SK-N-SH (cell line): ENCODE measurements around the gene ZMYND19. TPM values are rescaled to one million over a fixed set of nuclear protein-coding genes. Genes with fewer than 3 reads are reported as not detected.

Source experiments
- CTCF ChIA-PET: fragments of 300-600, 350-600 bp; formaldehyde crosslinking; extraction: SDS; loops from one replicate; lab custom pipeline; 2021; lab: Yijun Ruan, JAX
- POLR2A ChIA-PET: fragments of 350-600 bp; sonication (Branson Sonifier 250); formaldehyde crosslinking; extraction: SDS; loops from one replicate; lab custom pipeline; 2020; ENCODE audit warnings: antibody characterized with exemption, inconsistent platforms; lab: Yijun Ruan, JAX
- DNase-seq: peaks from one replicate; pipeline ENCODE4 v3.0.0; 2012
- H2AFZ ChIP-seq: fragments of 200-600 bp; sonication (generic); 2 replicates; pipeline ENCODE4 v1.8.1; 2016; ENCODE audit warnings: antibody characterized with exemption, mild to moderate bottlenecking, low read depth
- H3F3A ChIP-seq: fragments of 200-600 bp; sonication (generic); replicated peaks from 2 replicates; pipeline ENCODE3; 2016; ENCODE audit warnings: antibody characterized with exemption, mild to moderate bottlenecking; ENCODE audit not compliant: insufficient read depth
- H3K27ac ChIP-seq, 2 experiments: fragments of 200-500 bp in 1 of 2; fragments of 200-600 bp in 1 of 2; sonication (Bioruptor generic) in 1 of 2; sonication (generic), shearing (Covaris generic) in 1 of 2; 2 replicates each; pipeline versions ENCODE4 v1.5.1 to v1.6.1; 2014 to 2016; ENCODE audit warnings: low read depth in 2 of 2, inconsistent platforms in 1 of 2, low read length in 1 of 2, mild to moderate bottlenecking in 1 of 2, mixed read lengths in 1 of 2
- H3K27me3 ChIP-seq: fragments of 200-600 bp; sonication (generic), shearing (Covaris generic); 2 replicates; pipeline ENCODE4 v1.6.1; 2016; ENCODE audit warnings: mixed run types; ENCODE audit not compliant: insufficient read depth
- H3K36me3 ChIP-seq, 2 experiments: fragments of 200-500 bp in 1 of 2; fragments of 200-600 bp in 1 of 2; sonication (Bioruptor generic) in 1 of 2; sonication (generic) in 1 of 2; replicated peaks in 1 of 2; 2 replicates each; pipeline versions ENCODE3 to v1.5.1; 2014 to 2016; ENCODE audit warnings: low read length in 1 of 2, mild to moderate bottlenecking in 1 of 2; ENCODE audit not compliant: insufficient read depth in 2 of 2, control insufficient read depth in 1 of 2
- H3K4me1 ChIP-seq, 2 experiments: fragments of 200-500 bp in 1 of 2; fragments of 200-600 bp in 1 of 2; sonication (Bioruptor generic) in 1 of 2; sonication (generic), shearing (Covaris generic) in 1 of 2; 2 replicates each; pipeline versions ENCODE4 v1.5.1 to v1.6.1; 2014 to 2016; ENCODE audit warnings: low read depth in 1 of 2, low read length in 1 of 2, mixed run types in 1 of 2; ENCODE audit not compliant: insufficient read depth in 2 of 2, control insufficient read depth in 1 of 2
- H3K4me2 ChIP-seq: fragments of 200-600 bp; sonication (generic), shearing (Covaris generic); 2 replicates; pipeline ENCODE4 v1.6.1; 2017; ENCODE audit warnings: mixed run types
- H3K4me3 ChIP-seq, 2 experiments: fragments of 200-500 bp in 1 of 2; fragments of 200-600 bp in 1 of 2; sonication (Bioruptor generic) in 1 of 2; sonication (generic), shearing (Covaris generic) in 1 of 2; 2 replicates each; pipeline versions ENCODE4 v1.5.1 to v1.8.1; 2014 to 2016; ENCODE audit warnings: low read depth in 2 of 2, inconsistent platforms in 1 of 2, low read length in 1 of 2, mild to moderate bottlenecking in 1 of 2, mixed read lengths in 1 of 2, moderate library complexity in 1 of 2
- H3K79me2 ChIP-seq: fragments of 200-600 bp; sonication (generic); 2 replicates; pipeline ENCODE4 v1.8.1; 2017; ENCODE audit warnings: mild to moderate bottlenecking; ENCODE audit not compliant: insufficient read depth
- H3K9ac ChIP-seq: fragments of 200-600 bp; sonication (generic); 2 replicates; pipeline ENCODE4 v1.6.1; 2017; ENCODE audit warnings: mixed run types
- H3K9me2 ChIP-seq: fragments of 200-600 bp; sonication (generic); 2 replicates; pipeline ENCODE4 v1.6.1; 2017; ENCODE audit warnings: mixed run types
- H3K9me3 ChIP-seq: fragments of 200-600 bp; sonication (generic); 2 replicates; pipeline ENCODE4 v1.6.1; 2017; ENCODE audit warnings: mixed run types, mild to moderate bottlenecking, moderate library complexity
- H4K20me1 ChIP-seq: fragments of 200-600 bp; sonication (generic); 2 replicates; pipeline ENCODE4 v1.6.1; 2017; ENCODE audit warnings: mild to moderate bottlenecking, mixed run types; ENCODE audit not compliant: insufficient read depth
- CHD2 ChIP-seq: fragments of 150-350 bp; IDR thresholded peaks from 2 replicates; pipeline ENCODE4 v1.6.1; 2018; ENCODE audit warnings: low read length; ENCODE audit not compliant: partially characterized antibody
- ELF1 ChIP-seq: IDR thresholded peaks from 2 replicates; pipeline ENCODE4 v1.4.0; 2012
- EP300 ChIP-seq, 2 experiments: IDR thresholded peaks; 2 replicates each; pipeline versions ENCODE4 v1.4.0 to v1.6.1; 2012; ENCODE audit warnings: borderline replicate concordance in 1 of 2, low read depth in 1 of 2, low read length in 1 of 2
- FOXM1 ChIP-seq: IDR thresholded peaks from 2 replicates; pipeline ENCODE4 v1.4.0; 2012; ENCODE audit warnings: low read depth, mild to moderate bottlenecking
- GATA2 ChIP-seq: sonication (generic); formaldehyde crosslinking; IDR thresholded peaks from 2 replicates; pipeline ENCODE4 v1.5.0; 2020; ENCODE audit warnings: mild to moderate bottlenecking, missing genetic modification reagents
- JUND ChIP-seq: IDR thresholded peaks from 2 replicates; pipeline ENCODE4 v1.4.0; 2012
- MEF2A ChIP-seq: IDR thresholded peaks from 2 replicates; pipeline ENCODE4 v1.4.0; 2012; ENCODE audit warnings: low read depth, borderline replicate concordance
- MXI1 ChIP-seq: IDR thresholded peaks from 2 replicates; pipeline ENCODE4 v1.6.1; 2012; ENCODE audit warnings: mild to moderate bottlenecking, low read depth, low read length, improper control_type of control experiment
- NRF1 ChIP-seq: IDR thresholded peaks from 2 replicates; pipeline ENCODE4 v1.6.1; 2012; ENCODE audit warnings: low read depth, mild to moderate bottlenecking, low read length
- RCOR1 ChIP-seq: fragments of 150-350 bp; IDR thresholded peaks from 2 replicates; pipeline ENCODE4 v1.6.1; 2017; ENCODE audit warnings: antibody characterized with exemption, low read length
- SIN3A ChIP-seq: IDR thresholded peaks from 2 replicates; pipeline ENCODE4 v1.6.1; 2012; ENCODE audit warnings: low read depth, mild to moderate bottlenecking, low read length, moderate library complexity, borderline replicate concordance
- TCF12 ChIP-seq: IDR thresholded peaks from 2 replicates; pipeline ENCODE4 v1.4.0; 2012
- WGBS: methylation state at CpG from one replicate; pipeline ENCODE4 v1.1.6; 2017; ENCODE audit warnings: low lambda C conversion rate; 5-methylcytosine and 5-hydroxymethylcytosine counted together
- polyA plus RNA-seq, 3 experiments: library from polyadenylated mRNA; depleted of rRNA; stranded (reverse); fragments of >200 nt; gene quantifications; 2 replicates each; pipeline ENCODE4 v1.2.3, GENCODE V29; 2012
- TF ChIP-seq, protein P1 (sequence below): fragments of 150-350 bp; IDR thresholded peaks from 2 replicates; pipeline ENCODE4 v1.6.1; 2017; ENCODE audit warnings: antibody characterized with exemption, low read length, low read depth, borderline replicate concordance
- TF ChIP-seq, protein P2 (sequence below): IDR thresholded peaks from 2 replicates; pipeline ENCODE4 v1.4.0; 2012; ENCODE audit warnings: low read depth
- TF ChIP-seq, protein P3 (sequence below): IDR thresholded peaks from 2 replicates; pipeline ENCODE4 v1.4.0; 2012; ENCODE audit warnings: low read depth, borderline replicate concordance
- TF ChIP-seq, protein P4 (sequence below): IDR thresholded peaks from 2 replicates; pipeline ENCODE4; 2012

Gene ZMYND19
- polyA plus RNA-seq, 1 of the 3 experiments (the other 2 are of a cell fraction), result 43.1 TPM

DNA sequence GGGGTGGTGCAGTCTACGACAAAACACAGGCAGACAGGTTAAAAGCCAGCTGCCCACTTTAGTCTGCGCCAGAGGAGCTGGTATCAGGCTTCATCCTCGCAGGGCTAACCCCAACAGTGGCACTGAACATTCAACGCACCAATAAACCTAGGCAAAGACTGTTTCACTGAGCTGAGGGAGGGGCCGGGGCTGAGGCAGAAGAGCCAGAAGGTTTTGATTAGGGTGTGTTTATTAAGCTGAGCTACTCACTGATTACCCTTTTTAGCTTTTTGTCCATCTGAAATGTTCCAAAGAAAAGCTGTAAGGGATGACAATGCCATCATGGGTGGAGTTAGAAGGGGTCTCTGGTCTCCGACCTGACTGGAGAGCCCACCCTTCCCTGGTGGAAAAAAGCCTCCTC, 1.4 kb downstream of the ZMYND19 start:
- POLR2A ChIA-PET, result interaction anchor here (1.1 to 1.3 kb wide), 2 partner anchors 30 to 36 kb away, joined by 3 read pairs; partner anchors contain the start of gene EHMT1
- CTCF ChIA-PET, result interaction anchor here (2.2 kb wide), 1 partner anchor 10 kb away, joined by 27 read pairs; the partner anchor contains the start of gene DPH7

DNA sequence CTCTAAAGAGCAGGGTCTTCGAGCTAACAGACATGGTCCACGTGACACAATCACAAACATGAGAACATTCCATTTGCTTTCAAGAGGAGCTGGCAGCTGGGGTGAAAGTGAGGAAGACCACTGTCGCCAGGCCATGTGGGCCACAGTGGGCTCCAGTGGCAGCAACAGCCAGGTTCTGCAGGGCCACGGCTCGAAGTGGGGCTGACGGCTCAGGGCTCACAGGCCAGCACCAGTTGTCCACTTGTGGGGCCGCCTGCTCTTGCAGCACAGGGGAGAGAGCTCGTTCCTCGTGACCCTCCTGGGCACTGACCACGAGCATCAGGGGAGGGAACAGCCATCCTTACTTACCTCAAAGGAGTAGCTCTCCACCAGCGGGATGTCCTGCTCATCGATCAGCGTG, 2.0 kb downstream of the ZMYND19 start:
- no peaks in the 10 kb centered on the region for H3K27me3 ChIP-seq
- no peak overlapping the region for H3K9ac ChIP-seq
- no peak overlapping the region for H2AFZ ChIP-seq
- H3K36me3 ChIP-seq, result peaks cover 9 to 45% of the 10 kb centered on the region in 2 experiments
- H3K79me2 ChIP-seq, result peaks cover 21% of the 10 kb centered on the region
- no peaks in the 10 kb centered on the region for H3K9me2 ChIP-seq
- H3K4me3 ChIP-seq, result no peak overlapping the region
- ChIA-PET POLR2A (interaction anchor here (1.1 to 1.3 kb wide), 2 partner anchors 30 to 36 kb away, joined by 3 read pairs; partner anchors contain the start of gene EHMT1), CTCF (interaction anchor here (0.7 to 2.2 kb wide), 2 partner anchors 9 to 85 kb away, joined by 3 to 27 read pairs; partner anchors contain the start of gene DPH7)
- peaks cover 19% of the 10 kb centered on the region for H4K20me1 ChIP-seq
- H3K4me1 ChIP-seq, result peaks cover 9 to 18% of the 10 kb centered on the region in 2 experiments; a peak in 2 of 4 replicates
- no peak for TF ChIP-seq EP300 (IDR thresholded peaks at IDR 0.05; ENCODE audit: borderline replicate concordance in 1 of 2, low read depth in 1 of 2, low read length in 1 of 2)
- TF ChIP-seq RCOR1, result no peak
- no peak for TF ChIP-seq FOXM1
- no peak for TF ChIP-seq ELF1
- no peak for TF ChIP-seq TCF12
- TF ChIP-seq MEF2A, result no peak
- TF ChIP-seq CHD2, result no peak
- no peaks in the 10 kb centered on the region for H3F3A ChIP-seq
- no peak overlapping the region for H3K27ac ChIP-seq
- 95% methylated on average over 8 of the region's 13 CpGs for WGBS
- DNase-seq, result no peak
- no peak overlapping the region for H3K4me2 ChIP-seq
- H3K9me3 ChIP-seq, result no peaks in the 10 kb centered on the region

More for the DNA sequence above, 1.4 kb downstream of the ZMYND19 start:
- H3F3A ChIP-seq, result no peaks in the 10 kb centered on the region
- H3K9ac ChIP-seq, result peak overlapping the region; percentile 70; the same call in 1 of the 2 replicates
- peaks cover 9 to 18% of the 10 kb centered on the region in 2 experiments; a peak in 2 of 4 replicates for H3K4me1 ChIP-seq
- no peaks in the 10 kb centered on the region for H3K9me3 ChIP-seq
- TF ChIP-seq JUND (no peak), NRF1 (no peak), TCF12 (no peak), RCOR1 (no peak), GATA2 (CRISPR knock-in tag) (no peak), CHD2 (no peak), SIN3A (no peak), MXI1 (no peak)
- TF ChIP-seq, protein P1, sequence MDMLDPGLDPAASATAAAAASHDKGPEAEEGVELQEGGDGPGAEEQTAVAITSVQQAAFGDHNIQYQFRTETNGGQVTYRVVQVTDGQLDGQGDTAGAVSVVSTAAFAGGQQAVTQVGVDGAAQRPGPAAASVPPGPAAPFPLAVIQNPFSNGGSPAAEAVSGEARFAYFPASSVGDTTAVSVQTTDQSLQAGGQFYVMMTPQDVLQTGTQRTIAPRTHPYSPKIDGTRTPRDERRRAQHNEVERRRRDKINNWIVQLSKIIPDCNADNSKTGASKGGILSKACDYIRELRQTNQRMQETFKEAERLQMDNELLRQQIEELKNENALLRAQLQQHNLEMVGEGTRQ, result no peak
- TF ChIP-seq, protein P2, sequence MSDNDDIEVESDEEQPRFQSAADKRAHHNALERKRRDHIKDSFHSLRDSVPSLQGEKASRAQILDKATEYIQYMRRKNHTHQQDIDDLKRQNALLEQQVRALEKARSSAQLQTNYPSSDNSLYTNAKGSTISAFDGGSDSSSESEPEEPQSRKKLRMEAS, result no peak
- TF ChIP-seq, protein P3, sequence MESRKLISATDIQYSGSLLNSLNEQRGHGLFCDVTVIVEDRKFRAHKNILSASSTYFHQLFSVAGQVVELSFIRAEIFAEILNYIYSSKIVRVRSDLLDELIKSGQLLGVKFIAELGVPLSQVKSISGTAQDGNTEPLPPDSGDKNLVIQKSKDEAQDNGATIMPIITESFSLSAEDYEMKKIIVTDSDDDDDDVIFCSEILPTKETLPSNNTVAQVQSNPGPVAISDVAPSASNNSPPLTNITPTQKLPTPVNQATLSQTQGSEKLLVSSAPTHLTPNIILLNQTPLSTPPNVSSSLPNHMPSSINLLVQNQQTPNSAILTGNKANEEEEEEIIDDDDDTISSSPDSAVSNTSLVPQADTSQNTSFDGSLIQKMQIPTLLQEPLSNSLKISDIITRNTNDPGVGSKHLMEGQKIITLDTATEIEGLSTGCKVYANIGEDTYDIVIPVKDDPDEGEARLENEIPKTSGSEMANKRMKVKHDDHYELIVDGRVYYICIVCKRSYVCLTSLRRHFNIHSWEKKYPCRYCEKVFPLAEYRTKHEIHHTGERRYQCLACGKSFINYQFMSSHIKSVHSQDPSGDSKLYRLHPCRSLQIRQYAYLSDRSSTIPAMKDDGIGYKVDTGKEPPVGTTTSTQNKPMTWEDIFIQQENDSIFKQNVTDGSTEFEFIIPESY, result no peak
- TF ChIP-seq, protein P4, sequence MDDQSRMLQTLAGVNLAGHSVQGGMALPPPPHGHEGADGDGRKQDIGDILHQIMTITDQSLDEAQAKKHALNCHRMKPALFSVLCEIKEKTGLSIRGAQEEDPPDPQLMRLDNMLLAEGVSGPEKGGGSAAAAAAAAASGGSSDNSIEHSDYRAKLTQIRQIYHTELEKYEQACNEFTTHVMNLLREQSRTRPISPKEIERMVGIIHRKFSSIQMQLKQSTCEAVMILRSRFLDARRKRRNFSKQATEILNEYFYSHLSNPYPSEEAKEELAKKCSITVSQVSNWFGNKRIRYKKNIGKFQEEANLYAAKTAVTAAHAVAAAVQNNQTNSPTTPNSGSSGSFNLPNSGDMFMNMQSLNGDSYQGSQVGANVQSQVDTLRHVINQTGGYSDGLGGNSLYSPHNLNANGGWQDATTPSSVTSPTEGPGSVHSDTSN, result no peak
- no peak overlapping the region for H3K27ac ChIP-seq
- H3K9me2 ChIP-seq, result no peaks in the 10 kb centered on the region
- peak overlapping the region; percentile 92 for H3K4me2 ChIP-seq
- H3K36me3 ChIP-seq, result peaks cover 9 to 39% of the 10 kb centered on the region in 2 experiments
- peaks cover 21% of the 10 kb centered on the region for H3K79me2 ChIP-seq
- DNase-seq, result no peak
- H4K20me1 ChIP-seq, result peaks cover 19% of the 10 kb centered on the region
- 86% methylated on average over 4 of the region's 6 CpGs for WGBS
- H3K27me3 ChIP-seq, result no peaks in the 10 kb centered on the region
- peak overlapping the region; percentile 68 to 86 for H3K4me3 ChIP-seq
- H2AFZ ChIP-seq, result no peak overlapping the region
